HTR-8/SVneo (cell line): Measurements from ENCODE around the gene TSSK2.
"Not testable (repeated sequence)": the region's sequence is repeated elsewhere in the genome, so short reads cannot be mapped to it uniquely, and the experiment has no call there.

Experiments used
- DNase-seq: peaks from one replicate; pipeline ENCODE4 v3.0.0; 2011; ENCODE audit warnings: low spot score, mixed read lengths; ENCODE audit not compliant: insufficient read length
- FAIRE-seq: peaks from 2 replicates; lab custom pipeline; 2011; peaks lifted over from hg19 to GRCh38; lab: Jason Lieb, UNC

The TSSK2 gene

DNA sequence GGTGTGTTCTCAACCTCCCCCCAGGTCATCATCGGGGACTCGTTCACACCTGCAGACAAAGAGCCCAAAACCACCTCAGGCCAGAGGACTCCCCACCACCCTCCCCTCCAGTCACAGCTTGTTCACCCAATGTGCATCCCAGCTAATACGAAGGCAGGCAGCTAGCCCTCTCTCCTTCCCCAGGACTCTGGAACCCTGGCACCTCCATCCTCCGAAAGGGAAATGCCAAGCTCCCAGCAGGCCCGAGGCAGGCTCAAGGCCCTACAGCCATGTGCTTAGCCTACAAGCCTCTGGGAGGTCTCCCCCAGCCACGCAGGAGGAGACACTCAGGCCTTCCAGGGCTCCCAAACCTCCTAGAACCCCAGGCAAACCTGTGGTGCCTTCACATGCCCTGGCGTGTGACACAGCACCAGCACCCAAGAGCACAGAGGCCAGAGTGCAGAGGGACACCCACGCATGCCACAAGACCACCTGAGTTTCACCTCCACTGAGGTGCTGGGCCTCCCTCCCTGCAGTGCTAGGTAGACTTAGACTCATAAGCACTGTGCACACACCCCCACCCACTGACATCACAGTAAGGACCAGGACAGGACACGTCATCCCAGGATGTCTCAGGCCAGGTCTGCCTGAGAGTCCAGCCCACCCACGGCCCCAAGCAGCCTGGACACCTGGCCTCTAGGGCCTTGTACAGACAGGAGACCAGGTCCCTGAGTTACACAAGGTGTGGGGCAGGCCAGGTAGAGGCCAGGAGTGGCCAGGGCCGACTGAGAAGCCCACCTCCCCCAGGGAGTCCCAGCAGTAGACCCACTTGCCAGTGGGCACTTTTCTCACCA, 6.5 kb downstream of the TSSK2 start:
- DNase-seq (no peak), FAIRE-seq (no peak)

DNA sequence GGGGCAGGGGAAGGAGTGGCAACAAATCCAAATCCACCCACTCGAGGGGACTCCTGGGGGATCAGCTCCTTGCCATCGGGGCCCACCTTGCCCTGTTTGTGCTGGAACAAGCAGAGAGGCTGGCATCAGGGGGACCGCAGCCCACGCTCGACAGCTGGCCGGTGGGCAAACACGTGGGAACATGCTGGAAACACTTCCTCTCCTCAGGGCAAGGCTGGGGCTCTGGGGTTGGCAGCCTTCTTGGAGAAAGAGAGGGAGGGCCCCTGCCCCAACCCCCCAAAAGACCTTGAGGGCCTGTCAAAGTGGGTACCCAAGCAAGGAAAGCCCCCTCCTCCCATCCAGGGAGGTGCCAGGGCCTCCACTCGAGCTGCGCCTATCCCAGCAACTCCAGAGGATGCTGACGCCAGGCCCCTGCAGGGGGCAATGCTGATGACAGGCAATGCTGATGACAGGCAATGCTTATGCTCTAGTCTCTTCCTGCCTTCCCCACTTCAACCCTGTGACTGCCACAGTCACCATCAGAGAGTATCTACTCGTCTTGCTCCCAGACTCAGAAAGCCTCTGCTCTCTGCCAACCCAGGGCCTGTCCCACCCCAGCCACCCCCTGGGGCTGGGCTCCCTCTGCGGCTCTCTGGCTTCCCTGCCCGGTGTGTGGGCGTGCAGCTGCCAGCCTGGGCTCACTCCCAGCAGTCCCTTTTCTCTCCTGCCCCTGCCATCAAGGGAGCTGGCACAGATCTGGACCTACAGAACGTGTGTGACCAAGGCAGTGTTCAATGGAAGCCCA, 7.3 kb downstream of the TSSK2 start:
- no peak for FAIRE-seq
- DNase-seq: no peak

DNA sequence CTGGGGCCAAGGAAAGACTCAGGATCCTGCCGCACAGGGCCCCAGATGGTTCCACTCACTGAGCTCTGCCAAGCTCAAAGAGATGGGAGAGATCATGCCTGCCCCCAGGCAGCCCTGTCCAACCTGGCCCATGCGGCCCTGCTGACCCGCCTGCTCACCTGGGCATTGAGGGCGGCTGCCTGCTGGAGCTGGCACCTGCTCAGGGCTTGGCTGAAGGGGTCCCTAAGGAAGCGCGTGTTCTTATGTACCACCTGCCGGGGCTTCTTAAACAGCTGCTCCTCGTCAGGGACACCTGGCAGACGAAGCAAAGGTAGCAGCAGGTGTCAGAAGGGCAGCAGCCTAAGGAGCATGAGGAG, 7.9 kb downstream of the TSSK2 start:
- FAIRE-seq: no peak

DNA sequence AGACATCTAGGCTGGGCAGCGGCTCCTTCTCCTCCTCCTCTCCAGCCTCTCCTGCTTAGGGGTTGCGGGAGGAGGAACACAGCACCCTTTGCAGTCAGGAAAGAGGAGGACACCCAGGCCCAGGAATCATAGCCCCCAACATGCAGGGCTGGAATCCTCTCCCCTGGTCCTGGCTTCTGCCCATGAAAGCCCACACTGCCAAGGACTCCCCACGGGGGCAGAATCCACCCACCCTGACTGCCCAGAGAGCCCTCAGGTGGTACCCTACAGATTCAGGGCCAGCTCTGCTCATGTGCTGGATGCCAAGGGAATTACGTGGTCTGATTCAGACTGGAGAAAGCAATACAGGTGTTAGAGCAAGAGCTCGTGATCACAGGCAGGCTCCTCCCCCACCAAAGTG, 8.9 kb downstream of the TSSK2 start:
- FAIRE-seq (no peak), DNase-seq (no peak)

More for the DNA sequence above, 7.9 kb downstream of the TSSK2 start:
- DNase-seq: no peak

DNA sequence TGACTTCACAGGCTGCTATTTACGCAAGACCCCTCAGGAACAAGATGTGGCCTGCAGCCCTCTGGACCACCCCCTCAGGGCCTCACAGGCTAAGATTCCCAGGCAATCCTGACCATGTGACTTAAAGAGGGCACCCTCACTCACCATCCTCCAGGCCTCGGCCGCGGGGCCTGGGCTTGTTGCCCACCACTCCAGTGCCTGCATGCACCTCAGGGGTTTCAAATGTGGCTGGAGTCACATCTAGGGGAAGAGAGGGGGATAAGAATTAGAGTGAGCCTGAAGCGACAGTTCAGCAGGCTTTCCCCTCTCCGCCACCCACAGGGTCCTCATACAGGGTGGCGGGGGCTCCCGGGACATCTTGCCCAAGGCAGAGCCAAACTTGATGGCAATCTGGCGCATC, 11.3 kb downstream of the TSSK2 start:
- FAIRE-seq (no peak), DNase-seq (no peak)

DNA sequence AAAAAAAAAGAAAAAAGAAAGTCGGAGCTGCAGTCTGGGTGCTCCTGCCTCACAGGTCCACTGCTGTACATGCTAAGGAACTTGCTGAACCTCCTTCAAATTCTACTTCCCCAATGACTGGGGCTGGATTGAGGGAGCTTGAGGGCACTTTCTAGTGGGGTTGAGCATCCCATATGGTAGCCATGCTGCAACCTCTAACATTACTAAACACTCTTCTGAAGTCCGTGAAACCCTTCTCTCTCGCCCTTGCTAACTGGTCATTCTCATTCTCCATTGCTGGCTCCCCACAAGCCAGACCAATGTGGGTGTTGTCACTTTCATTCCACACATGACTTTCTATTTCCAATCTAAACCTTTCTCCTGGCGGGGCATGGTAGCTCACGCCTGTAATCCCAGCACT, 12.1 kb downstream of the TSSK2 start:
- DNase-seq (no peak), FAIRE-seq (no peak)

DNA sequence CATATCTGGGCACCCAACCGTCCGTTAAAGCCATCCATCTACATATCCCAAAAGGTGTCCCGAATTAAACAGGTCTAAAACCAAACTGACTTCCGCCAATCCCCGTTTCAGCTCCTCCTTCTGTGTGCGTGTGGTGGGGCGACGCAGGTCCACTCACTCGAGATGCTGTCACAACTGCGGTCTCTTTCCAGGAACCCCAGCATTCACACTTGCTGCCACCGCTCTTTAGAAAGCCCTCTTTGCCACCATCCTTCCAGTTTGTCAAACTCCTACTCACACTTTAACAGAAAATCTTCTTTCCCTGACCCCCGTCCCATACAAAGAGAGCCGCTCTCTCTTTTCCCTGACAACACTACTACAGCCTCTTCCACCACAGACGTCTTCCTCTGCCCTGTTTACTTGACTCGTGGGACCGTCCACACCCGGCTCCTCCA, 12.9 kb downstream of the TSSK2 start:
- FAIRE-seq (no peak), DNase-seq (no peak)

DNA sequence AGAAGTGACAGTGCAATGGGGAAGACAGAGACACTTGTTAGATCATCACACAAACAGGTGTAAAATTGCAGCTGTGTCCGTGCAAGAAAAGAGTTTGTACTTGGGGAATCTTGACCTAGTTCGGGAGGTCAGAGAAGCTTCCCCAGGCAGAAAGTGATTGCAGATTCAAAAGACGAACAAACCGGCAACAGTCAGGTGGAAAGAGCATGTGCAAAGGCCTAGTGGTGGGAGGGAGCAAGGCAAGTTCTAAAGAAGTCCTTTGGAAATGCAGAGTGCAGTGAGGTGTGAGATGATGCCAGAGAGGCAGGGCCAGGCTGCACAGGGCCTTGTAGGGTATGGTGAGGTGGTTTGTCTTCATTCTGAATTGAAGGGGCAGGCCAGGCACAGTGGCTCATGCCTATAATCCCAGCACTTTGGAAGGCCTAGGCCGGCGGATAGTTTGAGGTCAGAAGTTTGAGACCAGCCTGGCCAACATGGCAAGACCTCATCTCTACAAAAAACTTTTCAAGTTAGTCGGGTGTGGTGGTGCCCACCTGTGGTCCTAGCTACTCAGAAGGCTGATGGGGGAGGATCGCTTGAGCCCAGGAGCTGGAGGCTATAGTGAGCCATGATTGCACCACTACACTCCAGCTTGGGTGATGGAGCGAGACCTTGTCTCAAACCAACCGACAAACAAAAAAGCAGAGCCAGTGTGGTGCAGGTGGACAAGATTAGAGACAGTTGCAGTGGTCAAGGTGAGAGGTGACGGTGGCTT, 15.3 kb downstream of the TSSK2 start:
- FAIRE-seq (no peak), DNase-seq (no peak)

DNA sequence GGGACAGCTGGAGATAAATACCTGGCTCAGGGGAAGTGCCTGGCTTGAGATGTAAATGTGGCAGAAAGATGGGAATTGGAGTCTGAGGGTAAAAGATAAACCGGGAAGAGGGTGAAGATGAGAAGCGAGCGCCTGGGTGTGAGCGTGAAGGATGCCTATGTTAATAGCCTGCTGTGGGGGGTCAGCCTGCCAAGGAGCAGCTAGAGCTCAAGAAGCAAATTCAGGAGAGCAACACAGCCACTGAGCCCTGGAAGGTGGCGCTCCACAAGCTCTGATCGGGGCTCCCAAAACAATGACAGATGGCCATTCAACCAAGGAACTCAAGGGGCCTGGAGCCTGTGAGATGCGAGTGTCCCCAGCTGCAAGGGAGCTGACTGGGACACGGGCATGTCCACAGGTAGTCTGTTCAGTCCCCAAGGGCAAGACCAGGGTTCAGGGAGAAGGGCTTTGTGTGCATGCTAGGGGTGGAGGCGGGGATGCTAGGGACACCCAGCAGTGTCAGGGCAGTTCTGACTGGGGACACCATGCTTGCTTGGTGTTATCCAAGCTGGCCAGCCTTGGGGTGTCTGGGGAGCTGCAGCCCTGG, 16.2 kb downstream of the TSSK2 start:
- no peak for DNase-seq

DNA sequence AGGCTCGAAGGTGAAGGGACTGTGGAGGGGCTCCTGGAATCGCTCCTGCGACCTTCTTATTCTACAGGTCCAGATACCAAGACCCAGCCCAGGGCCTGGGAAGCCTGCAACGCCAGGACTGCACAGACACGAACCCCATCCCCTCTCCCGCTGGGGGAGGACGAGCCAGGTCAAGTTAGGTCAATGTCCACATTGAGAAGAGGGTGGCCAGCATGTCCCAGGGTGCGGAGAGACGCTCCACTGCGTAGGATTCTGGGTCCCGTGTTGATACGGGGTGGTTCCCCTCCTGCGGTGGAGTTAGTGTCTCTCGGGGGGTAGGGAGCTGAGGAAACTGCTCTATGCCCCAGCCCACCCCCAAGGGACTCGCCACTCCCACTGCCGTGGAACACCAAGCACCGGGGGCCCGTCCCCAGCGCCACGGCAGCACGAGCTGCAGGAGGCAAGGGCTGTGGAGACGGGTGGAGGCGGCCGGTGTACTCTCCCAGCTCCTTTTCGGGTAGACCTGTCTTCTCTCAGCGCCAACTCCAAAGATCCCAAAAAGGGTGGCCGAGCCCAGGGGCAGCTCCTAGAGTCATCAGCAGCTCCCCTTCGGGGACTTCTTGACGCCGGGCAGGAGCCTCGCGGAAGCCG, 17.4 kb downstream of the TSSK2 start:
- FAIRE-seq (no peak), DNase-seq (no peak)

More for the DNA sequence above, 16.2 kb downstream of the TSSK2 start:
- FAIRE-seq: no peak

DNA sequence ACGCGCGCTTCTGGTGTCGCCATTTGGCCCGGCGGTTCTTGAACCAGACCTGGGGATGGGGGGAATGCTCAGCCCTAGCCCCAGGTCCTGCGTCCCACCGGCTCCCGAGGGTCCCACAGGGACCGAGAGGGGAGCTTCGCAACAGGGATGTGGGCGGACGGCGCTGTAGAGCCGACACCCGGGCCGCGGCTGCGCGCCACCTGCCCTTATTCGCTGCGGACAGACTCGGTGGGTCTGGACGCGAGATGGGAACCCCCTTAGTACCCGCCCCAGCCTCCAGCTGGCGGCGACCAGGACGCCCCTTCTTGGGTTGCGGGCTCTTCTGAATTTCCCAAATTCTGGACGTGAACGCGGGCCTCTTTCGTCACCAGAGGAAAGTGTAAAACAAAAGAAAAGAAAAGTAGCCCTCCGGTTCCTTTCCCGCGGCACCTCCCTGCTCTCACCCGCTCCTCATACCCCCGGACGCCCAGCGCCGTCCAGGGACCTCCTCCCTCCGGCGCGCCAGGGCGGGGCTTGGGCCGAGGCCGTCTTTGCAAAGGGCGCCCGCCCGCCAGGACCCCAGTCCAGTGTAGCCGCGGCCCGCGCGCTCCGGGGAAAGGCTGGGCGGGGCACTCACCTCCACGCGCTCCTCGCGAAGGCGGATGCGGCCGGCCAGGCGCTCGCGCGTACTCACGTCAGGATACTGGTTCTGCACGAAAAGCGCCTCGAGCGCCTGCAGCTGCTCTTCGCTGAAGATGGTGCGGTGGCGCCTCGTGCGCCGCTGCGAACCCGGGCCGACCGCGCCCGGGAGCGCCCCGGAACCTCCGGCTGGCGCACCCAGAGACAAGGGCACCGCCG, 18.2 kb downstream of the TSSK2 start:
- DNase-seq (no peak), FAIRE-seq (no peak)

DNA sequence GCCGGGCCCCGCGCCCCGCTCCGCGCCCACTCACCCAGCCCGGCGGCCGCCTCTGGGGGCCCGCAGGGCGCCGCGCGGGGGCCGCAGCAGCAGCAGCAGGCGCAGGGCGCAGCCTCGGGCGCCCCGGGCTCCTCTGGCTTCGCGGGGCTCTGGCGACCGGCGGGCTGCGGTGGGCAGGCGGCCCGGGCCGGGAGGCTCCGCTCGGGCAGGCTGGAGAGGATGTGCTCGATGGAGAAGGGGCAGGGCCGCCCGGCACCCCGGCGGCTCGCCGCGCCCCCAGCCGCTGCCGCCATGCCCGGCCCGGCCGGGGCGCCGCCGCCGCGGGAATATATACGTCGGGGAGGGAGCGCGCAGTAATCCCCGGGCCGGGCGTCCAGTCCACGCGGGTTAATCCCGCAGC, 18.9 kb downstream of the TSSK2 start, which contains the start of gene GSC2:
Gene GSC2, minus strand, starts transcription at position 302 of the 400 bp plus-strand sequence. Its CDS starts 9 bp downstream, at position 293.
- DNase-seq (no peak), FAIRE-seq (no peak)

DNA sequence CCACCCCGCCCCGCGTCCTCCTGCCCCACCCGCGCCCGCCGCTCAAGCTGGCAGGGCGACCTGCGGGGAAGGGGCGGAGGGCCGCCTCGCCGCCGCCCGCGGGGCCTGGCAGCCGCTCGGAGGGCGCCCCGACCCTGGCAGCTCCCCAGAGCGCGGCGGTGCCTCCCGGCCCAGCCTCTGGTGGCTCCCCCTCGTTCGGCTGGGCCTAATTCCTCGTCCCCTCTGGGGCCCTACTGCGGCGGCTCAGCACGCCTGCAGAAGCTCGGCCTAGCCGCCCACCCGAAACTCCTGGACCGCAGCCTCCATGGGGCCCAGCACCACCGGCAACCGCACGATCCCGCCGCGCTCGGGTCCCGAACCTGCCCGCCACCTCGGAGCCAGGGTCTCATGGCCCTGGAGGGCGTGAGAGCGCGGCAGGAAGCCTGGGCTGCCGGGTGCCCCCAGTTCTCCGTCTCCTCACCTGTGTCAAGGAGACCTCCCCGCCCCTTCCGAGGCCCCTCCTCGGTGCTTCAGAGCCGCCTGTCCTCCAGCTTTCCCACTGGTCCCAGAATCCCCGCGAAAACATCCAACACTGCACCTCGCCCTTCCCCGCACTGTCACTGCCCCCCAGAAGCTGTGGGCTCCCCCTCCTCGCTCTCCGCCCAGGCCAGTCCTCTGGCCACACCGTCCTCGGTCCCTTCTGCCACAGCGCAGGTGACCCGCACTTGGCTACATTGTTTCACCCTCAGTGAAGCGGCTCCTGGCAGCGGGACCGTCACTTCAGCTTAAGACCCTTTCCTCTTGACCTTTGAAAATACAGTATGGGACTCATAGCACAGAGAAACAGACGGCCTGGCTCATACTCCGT, 19.6 kb downstream of the TSSK2 start:
- no peak for FAIRE-seq
- DNase-seq: no peak

DNA sequence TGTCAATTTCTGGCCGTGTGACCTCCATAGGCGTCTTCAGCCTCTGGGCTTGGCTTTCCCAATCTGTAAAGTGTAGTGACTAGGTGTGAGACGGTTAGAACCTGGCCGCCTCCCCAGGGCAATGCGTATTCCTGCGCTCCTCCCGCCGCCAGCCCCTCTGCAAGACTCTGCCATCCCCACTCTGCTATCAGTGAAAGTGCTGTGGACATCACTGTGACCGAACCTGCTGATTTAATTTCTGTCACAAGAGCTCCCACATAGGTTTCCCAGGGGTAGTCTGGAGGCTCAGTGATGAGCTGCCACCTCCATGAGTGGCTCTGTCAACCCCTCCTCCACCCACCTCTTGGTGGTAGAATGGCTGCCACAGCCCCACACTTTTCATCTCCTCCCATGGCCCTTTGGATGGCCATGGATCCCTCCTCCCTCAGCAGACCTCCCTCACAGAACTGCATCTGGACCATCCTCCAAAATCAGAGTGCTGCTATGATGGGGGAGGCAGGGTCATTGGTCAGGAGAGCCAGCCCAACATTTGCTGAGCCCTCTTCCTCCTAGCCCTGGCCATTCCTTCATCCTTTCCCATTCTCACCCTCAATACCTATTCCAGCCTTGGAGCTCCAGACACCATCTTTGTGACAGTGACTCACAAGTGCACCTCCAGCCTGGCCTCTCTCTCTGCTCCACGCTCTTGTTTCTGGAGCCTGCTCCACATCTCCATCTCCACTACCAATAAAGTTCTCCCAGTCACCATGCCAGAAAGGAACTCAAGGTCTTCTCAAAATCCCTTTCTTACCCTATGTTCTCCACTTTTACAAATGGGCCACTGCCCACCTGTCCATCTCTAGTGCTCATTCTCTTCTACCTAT, 20.5 kb downstream of the TSSK2 start:
- DNase-seq (no peak), FAIRE-seq (no peak)

DNA sequence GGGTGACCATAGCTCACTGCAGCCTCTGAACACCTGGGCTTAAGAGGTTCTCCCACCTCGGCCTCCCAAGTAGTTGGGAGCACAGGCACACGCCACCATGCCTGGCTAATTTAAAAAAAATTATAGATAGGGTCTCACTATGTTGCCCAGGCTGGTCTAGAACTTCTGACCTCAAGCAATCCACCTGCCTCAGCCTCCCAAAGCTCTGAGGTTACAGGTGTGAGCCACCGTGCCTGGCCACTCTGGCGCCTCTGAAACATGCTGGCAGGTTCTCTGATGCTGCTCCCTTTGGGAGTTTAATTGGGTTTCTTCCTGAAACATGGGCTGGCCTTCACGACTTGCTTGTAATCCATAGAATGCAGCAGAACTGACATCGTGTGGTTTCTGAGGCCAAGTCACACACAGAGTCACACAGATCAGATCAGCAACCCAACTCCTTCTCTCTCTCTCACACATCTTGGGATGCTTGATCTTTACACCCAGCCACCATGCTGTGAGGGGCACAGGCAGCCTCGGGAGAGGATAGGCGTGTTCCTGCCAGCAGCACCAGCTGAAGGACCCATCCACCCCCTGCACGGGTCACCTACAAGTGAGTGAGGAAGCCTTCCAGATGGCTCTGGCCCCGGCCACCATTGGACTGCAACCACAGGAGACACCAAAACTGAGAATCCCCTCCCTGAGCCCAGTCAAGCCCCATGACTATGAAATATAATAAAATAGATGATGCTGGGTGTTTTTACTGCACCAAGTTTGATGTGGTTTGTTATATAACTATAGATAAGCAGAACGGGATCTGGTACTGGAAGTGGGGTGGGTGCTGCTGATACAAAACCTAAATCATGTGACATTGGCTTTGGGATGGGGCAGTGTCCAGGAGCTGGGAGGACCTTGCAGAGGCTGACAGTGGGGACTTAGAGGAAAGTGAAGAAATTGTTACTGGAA, 22.1 kb downstream of the TSSK2 start:
- FAIRE-seq (no peak), DNase-seq (no peak)

DNA sequence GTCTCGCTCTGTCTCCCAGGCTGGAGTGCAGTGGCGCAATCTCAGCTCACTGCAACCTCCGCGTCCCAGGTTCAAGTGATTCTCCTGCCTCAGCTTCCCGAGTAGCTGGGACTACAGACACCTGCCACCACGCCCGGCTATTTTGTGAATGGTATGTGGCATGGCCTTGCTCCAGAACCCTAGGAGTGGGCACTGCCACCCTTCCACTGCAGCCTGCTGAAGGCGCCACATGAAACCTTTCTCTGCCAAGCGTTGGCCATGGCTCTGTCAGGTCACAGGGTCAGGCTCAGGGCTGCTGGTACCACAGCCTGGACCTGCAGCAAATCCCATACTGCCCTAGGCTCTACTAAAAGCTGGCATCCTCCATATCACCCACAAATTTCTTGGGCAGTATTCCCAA, 25.0 kb downstream of the TSSK2 start:
- not testable (repeated sequence) for FAIRE-seq, DNase-seq
